ENCODE results near the gene USP31.

The USP31 gene

DNA sequence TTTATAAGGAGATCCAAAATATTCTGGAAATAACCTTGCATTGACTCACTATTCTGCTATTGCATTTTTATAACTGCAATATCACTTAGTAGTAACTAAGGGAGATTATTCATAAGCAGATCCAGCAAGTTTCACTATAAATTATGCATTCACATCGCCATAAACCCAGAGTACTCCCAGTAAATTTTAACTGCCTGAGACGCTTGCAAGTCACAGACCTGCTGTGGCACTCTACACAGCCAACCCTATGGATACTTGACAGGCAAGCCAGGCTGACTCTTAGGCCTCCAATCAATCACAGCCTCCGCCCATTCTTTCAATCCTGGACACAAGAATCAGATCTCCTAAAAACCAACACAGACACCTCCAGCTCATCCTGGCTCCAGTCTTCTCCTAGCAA, 28.2 kb downstream of the USP31 start:
- no peak for DNase-seq (ENCODE audit: low spot score)
- TF ChIP-seq, protein P1, sequence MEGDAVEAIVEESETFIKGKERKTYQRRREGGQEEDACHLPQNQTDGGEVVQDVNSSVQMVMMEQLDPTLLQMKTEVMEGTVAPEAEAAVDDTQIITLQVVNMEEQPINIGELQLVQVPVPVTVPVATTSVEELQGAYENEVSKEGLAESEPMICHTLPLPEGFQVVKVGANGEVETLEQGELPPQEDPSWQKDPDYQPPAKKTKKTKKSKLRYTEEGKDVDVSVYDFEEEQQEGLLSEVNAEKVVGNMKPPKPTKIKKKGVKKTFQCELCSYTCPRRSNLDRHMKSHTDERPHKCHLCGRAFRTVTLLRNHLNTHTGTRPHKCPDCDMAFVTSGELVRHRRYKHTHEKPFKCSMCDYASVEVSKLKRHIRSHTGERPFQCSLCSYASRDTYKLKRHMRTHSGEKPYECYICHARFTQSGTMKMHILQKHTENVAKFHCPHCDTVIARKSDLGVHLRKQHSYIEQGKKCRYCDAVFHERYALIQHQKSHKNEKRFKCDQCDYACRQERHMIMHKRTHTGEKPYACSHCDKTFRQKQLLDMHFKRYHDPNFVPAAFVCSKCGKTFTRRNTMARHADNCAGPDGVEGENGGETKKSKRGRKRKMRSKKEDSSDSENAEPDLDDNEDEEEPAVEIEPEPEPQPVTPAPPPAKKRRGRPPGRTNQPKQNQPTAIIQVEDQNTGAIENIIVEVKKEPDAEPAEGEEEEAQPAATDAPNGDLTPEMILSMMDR (IDR thresholded peaks at IDR 0.05; ENCODE audit: borderline replicate concordance, control extremely low read depth, extremely low read depth, insufficient read depth, missing control alignments), result no peak
- in situ Hi-C loops (cut with MboI; ENCODE audit: low sequenced_read_pairs, unreplicated experiment), result no loop called here

DNA sequence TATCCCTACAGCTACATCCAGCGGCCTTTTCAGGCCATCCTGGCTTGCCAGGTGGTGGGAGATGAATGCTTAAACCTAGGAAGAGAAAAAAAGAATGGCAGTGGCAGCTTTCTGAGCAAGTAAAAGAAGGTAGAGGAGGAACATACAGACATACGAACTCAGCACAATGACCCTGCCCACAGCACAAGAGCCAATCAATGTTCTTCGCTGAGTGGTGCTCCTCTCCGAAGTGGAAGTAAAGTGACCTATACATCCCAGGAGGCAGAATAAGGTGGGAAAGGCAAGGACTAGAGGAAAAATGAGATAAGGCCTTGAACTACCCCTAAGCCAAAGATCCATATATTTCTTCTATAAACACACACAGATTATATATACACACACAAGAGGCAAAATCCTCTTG, 28.7 kb downstream of the USP31 start:
- no peak for DNase-seq (ENCODE audit: low spot score)
- in situ Hi-C loops (cut with MboI; ENCODE audit: low sequenced_read_pairs, unreplicated experiment), result no loop called here
- TF ChIP-seq, protein P1 (IDR thresholded peaks at IDR 0.05; ENCODE audit: borderline replicate concordance, control extremely low read depth, extremely low read depth, insufficient read depth, missing control alignments), result no peak

DNA sequence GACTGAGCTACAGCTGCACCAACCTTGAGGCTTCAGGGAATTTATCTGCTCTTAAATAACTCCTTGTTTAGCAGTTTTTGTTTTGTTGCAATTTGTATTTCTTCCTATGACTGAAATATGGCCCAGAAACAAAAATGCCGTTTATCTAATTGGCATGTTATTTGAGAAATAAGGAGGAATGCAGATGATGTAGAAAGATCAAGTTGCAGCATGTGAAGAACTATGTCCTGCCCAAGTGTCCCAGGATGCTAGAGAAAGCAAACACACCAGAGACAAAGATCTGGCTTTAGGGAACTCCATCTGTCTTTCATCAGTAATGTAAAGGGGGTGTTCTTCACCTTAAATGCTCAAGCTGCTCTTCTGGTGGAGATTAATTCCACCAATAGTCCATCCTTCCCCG, 29.7 kb downstream of the USP31 start:
- TF ChIP-seq, protein P1 (IDR thresholded peaks at IDR 0.05; ENCODE audit: borderline replicate concordance, control extremely low read depth, extremely low read depth, insufficient read depth, missing control alignments), result no peak

DNA sequence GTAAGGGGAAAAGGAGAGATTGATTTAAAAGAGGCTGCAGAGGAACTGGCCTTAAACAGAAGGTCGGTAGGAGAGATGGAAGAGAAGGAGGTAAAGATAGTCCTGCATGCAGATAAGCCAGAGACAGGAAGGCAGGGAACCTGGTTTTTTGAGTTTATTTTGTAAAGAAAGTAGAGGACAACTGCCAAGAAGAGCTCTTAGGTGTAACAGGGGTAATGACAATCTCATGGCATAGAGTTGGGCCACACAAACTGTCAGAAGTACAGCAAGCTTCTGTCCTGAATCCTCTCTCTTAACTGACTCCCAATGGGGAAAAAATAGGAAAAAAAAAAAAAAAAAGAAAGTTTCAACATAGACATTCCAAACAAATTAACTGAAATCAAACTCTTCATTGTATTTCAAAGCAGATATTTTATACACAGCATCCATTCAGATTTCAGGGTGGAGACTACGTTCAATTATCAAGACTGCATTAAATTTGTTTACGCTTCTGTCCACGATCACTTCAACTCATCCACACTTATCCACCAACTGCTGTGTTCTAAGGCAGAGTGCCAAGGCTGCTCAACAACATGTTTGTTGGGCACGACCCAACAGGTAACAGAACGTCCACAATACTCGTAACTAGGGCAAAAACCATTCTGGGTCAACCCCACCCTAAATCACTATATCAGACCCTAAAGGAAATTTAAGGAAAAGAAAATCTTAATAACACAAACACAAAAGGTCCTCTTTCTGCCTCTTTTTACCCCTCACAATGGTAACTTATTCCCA, 34.9 kb downstream of the USP31 start:
- TF ChIP-seq, protein P1 (IDR thresholded peaks at IDR 0.05; ENCODE audit: borderline replicate concordance, control extremely low read depth, extremely low read depth, insufficient read depth, missing control alignments), result no peak
- in situ Hi-C loops (cut with MboI; ENCODE audit: low sequenced_read_pairs, unreplicated experiment), result no loop called here
- DNase-seq (ENCODE audit: low spot score), result no peak

More for the DNA sequence above, 29.7 kb downstream of the USP31 start:
- in situ Hi-C loops (cut with MboI; ENCODE audit: low sequenced_read_pairs, unreplicated experiment), result no loop called here
- DNase-seq (ENCODE audit: low spot score), result no peak

DNA sequence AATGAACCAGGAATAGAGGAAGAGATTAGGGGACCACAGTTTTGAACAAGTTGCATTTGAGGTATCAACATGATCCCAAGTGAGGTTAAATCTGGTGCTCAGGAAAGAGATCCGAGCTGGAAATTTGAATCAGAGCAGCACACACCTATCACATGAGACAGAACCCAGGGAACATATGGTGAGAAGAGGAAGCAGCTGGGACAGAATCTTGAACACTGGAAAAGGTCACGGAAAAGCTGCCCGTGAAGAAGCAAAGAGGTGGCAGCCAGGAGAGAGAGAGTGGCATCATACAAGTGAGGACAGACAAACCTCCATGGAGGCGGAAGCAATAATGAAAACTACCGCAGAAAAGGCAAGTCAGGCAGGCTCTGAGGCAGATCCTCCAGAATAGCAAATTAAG, 36.1 kb downstream of the USP31 start:
- in situ Hi-C loops (cut with MboI; ENCODE audit: low sequenced_read_pairs, unreplicated experiment), result no loop called here
- no peak for DNase-seq (ENCODE audit: low spot score)
- TF ChIP-seq, protein P1 (IDR thresholded peaks at IDR 0.05; ENCODE audit: borderline replicate concordance, control extremely low read depth, extremely low read depth, insufficient read depth, missing control alignments), result no peak

DNA sequence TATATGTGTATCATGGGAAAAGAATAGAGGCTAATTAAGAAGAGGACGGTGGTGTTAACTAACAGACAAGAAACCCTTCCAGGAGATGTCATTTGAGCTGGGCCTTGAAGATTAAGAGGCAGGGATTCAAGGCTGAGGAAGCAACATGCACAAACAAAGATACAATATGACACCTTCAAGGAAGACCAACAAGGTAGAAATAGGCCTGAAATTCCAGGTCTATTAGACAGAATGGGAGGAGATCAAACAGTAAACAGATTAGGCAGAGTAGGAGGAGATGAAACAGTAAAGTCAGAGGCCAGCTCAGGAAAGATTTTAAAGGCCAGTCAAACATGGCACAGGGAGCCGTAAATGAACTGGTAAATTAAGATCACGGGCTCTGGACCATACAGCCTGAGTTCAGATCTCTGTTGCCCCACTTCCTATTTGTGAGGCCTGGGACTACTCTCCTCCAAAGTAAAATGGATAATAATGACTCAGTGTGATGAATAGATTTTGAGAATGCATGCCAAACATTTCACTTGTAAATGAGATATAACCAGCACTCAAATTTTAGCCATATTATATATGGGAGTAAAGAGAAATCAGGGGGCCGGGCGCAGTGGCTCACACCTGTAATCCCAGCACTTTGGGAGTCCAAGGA, 38.9 kb downstream of the USP31 start:
- in situ Hi-C loops (cut with MboI; ENCODE audit: low sequenced_read_pairs, unreplicated experiment), result no loop called here
- no peak for DNase-seq (ENCODE audit: low spot score)
- TF ChIP-seq, protein P1 (IDR thresholded peaks at IDR 0.05; ENCODE audit: borderline replicate concordance, control extremely low read depth, extremely low read depth, insufficient read depth, missing control alignments), result no peak

All from GM13976 (cell line).